Esophagus muscularis mucosa (tissue), 3 donors: ENCODE results near the gene WNT6.

Source experiments
- POLR2AphosphoS5 ChIP-seq, 2 donors: sonication (generic); formaldehyde crosslinking; IDR thresholded peaks; one replicate each; pipeline ENCODE4 v1.6.1; 2017; ENCODE audit warnings: antibody characterized with exemption in 2 of 2
- TF ChIP-seq, protein P1 (sequence below), 3 experiments: fragments of 200-600 bp in 2 of 3; fragments of 450-650 bp in 1 of 3; sonication (generic) in 2 of 3; IDR thresholded peaks; one replicate each; pipeline ENCODE4 v1.5.1; 2017 to 2019; ENCODE audit warnings: antibody characterized with exemption in 3 of 3, mild to moderate bottlenecking in 2 of 3, moderate library complexity in 1 of 3

DNA sequence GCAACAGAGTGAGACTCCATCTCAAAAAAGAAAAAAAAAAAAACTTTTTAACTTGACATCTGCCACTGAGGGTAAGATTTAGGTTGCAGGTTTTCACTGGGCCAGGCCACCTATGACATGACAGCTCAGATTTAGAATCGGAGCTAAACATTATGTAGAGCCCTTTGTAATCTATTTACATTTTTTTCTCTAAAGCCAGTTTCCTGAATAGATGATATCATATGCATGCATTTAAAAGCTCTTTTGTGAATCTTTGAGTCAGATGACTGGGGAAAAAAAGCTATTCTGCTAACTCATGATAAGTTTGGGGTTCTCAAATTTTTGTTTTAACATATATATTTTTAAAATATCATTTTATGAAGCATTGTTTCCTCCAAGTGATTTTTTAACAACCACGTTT, 49.3 kb upstream of the WNT6 start:
- TF ChIP-seq, protein P1, sequence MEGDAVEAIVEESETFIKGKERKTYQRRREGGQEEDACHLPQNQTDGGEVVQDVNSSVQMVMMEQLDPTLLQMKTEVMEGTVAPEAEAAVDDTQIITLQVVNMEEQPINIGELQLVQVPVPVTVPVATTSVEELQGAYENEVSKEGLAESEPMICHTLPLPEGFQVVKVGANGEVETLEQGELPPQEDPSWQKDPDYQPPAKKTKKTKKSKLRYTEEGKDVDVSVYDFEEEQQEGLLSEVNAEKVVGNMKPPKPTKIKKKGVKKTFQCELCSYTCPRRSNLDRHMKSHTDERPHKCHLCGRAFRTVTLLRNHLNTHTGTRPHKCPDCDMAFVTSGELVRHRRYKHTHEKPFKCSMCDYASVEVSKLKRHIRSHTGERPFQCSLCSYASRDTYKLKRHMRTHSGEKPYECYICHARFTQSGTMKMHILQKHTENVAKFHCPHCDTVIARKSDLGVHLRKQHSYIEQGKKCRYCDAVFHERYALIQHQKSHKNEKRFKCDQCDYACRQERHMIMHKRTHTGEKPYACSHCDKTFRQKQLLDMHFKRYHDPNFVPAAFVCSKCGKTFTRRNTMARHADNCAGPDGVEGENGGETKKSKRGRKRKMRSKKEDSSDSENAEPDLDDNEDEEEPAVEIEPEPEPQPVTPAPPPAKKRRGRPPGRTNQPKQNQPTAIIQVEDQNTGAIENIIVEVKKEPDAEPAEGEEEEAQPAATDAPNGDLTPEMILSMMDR (IDR thresholded peaks at IDR 0.05) = no peak
- TF ChIP-seq POLR2AphosphoS5 (IDR thresholded peaks at IDR 0.05) = no peak
